ENCODE measurements around the gene PET100.

The PET100 gene, protein sequence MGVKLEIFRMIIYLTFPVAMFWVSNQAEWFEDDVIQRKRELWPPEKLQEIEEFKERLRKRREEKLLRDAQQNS

DNA sequence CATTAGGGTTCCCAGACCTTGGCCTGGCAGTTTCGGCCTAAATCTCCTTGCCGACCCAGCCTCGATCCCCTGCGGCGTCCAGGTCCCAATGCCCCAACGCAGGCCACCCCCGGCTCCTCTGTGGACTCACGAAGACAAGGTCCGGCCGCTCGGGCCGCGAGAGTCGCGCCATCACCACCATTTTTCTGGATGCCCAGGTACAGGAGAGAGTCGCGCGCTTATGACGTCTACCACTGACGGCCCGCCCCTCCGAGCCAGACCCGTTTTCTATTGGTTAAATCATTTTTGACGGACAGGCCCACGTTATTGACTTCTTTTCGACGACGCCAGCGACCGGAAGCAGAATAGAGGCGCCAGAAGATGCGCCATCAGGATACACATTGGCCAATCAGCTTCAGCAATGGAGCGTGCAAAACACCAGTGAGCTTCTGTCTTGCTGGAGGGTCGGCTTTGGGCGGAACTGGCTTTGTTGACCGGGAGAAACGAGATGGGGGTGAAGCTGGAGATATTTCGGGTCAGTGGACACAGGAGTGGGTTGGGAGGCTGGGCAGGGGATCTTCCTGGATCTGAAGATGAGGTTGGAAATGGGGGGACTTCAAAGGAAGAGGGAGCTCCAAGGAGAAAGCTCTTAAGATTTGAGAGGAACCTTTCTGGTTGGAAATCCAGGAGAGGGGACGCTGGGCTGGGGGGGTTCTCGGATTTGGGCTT, at the start of gene PET100, which contains the start of gene XAB2:
PET100 (plus strand) TSS at position 447 of the 708 bp plus-strand sequence; CDS start at position 488, 41 bp downstream.
XAB2 (minus strand) TSS at position 199 of the 708 bp plus-strand sequence; CDS start at position 181, 18 bp downstream.
- TF ChIP-seq, protein P1, sequence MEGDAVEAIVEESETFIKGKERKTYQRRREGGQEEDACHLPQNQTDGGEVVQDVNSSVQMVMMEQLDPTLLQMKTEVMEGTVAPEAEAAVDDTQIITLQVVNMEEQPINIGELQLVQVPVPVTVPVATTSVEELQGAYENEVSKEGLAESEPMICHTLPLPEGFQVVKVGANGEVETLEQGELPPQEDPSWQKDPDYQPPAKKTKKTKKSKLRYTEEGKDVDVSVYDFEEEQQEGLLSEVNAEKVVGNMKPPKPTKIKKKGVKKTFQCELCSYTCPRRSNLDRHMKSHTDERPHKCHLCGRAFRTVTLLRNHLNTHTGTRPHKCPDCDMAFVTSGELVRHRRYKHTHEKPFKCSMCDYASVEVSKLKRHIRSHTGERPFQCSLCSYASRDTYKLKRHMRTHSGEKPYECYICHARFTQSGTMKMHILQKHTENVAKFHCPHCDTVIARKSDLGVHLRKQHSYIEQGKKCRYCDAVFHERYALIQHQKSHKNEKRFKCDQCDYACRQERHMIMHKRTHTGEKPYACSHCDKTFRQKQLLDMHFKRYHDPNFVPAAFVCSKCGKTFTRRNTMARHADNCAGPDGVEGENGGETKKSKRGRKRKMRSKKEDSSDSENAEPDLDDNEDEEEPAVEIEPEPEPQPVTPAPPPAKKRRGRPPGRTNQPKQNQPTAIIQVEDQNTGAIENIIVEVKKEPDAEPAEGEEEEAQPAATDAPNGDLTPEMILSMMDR (IDR thresholded peaks at IDR 0.05; ENCODE audit: borderline replicate concordance, control extremely low read depth, extremely low read depth, insufficient read depth, missing control alignments): no peak
- in situ Hi-C loops (cut with MboI; ENCODE audit: low sequenced_read_pairs, unreplicated experiment): no loop called here
- peak; percentile 99 for DNase-seq (ENCODE audit: low spot score)

DNA sequence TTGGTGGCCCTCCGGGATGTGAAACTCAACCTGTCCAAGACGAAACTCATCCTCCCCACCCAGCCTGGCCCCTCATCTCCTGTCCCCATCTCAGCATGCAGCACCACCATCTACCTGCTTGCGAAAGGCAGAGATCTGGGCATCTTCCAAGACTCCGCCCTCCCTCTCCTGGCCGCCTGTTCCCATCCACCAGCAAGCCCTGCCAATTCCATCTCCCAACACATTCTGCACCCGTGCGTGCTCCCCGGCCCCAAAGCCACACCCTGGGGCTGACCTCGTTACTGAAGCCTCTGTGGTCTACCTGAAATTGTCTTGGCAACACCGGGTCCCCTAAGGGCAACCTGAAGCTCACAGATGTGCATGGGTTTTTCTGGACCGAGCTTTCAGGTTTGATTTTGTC, 47.1 kb upstream of the PET100 start:
- no peak for DNase-seq (ENCODE audit: low spot score)
- in situ Hi-C loops (cut with MboI; ENCODE audit: low sequenced_read_pairs, unreplicated experiment): no loop called here
- TF ChIP-seq, protein P1 (IDR thresholded peaks at IDR 0.05; ENCODE audit: borderline replicate concordance, control extremely low read depth, extremely low read depth, insufficient read depth, missing control alignments): no peak

DNA sequence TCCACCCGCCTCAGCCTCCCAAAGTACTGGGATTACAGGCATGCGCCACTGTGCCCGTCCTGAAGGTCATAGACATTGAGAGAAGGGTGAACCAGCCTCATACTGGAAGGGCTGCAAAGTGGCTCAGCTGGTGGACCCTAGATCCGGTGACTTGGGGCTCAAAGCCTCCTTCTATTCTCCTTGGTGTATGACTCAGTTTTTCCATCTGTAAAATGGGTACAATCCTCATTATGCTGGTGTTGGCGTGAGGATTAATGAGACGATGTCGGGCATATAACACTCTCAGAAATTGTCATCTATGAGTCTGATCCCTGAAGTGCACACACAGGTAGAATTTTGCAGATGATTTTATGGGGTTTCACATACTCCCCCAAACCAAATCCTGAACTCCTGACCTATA, 39.8 kb upstream of the PET100 start:
- TF ChIP-seq, protein P1 (IDR thresholded peaks at IDR 0.05; ENCODE audit: borderline replicate concordance, control extremely low read depth, extremely low read depth, insufficient read depth, missing control alignments): no peak
- in situ Hi-C loops (cut with MboI; ENCODE audit: low sequenced_read_pairs, unreplicated experiment): no loop called here
- DNase-seq (ENCODE audit: low spot score): no peak

DNA sequence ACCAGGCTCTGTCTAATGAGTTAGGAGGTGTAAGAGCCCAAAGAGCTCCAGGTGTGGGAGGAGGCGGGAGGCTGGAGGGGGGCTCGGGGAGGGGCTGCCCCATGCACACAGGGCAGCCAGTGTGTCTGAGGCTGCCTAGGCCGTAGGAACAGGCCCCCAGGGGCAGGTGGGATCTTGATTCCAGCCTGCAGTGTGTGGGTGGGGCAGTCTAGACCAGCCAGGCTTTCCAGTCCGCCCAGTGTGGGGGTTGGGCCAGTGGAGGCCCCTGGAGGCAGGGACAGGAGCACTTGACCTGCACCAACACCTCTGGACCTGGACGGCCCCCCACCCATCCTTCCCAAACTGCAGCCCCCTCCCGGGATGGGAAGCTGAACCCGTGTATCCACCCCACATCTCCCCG, 39.3 kb upstream of the PET100 start:
- TF ChIP-seq, protein P1 (IDR thresholded peaks at IDR 0.05; ENCODE audit: borderline replicate concordance, control extremely low read depth, extremely low read depth, insufficient read depth, missing control alignments): no peak
- no peak for DNase-seq (ENCODE audit: low spot score)
- in situ Hi-C loops (cut with MboI; ENCODE audit: low sequenced_read_pairs, unreplicated experiment): no loop called here

DNA sequence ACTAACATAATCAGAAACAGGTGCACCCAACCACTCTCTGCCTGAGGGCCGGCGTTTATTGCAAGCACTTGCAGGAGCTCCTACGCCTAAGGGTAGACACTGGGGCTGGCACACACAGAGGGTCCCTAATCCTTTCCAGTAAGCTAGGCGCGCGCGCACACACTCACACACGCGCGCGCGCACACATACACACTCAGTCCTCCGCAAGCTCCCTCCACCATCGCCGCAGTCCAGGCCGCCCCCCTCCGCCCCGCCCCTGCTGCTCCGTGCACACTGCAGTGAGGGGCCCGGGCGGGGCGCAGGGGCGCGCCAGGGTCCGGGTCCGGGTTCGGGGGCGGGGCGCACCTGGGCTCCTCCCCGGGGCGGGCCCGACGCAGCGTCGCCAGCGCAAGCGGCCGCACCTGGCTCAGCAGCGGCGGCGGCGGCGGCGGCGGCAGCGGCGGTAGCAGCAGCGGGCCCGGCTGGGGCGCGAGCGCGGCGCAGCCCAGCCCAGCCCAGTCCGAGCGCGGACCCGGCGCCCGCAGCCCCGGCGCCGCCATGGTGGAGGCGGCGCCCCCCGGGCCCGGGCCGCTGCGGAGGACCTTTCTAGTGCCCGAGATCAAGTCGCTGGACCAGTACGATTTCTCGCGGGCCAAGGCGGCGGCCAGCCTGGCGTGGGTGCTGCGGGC, 34.0 kb upstream of the PET100 start, which contains the start of gene CAMSAP3:
CAMSAP3 (plus strand) TSS at position 398 of the 668 bp plus-strand sequence; CDS start at position 538, 140 bp downstream.
- peak; percentile 85 for DNase-seq (ENCODE audit: low spot score)
- in situ Hi-C loops (cut with MboI; ENCODE audit: low sequenced_read_pairs, unreplicated experiment): no loop called here
- TF ChIP-seq, protein P1 (IDR thresholded peaks at IDR 0.05; ENCODE audit: borderline replicate concordance, control extremely low read depth, extremely low read depth, insufficient read depth, missing control alignments): no peak

DNA sequence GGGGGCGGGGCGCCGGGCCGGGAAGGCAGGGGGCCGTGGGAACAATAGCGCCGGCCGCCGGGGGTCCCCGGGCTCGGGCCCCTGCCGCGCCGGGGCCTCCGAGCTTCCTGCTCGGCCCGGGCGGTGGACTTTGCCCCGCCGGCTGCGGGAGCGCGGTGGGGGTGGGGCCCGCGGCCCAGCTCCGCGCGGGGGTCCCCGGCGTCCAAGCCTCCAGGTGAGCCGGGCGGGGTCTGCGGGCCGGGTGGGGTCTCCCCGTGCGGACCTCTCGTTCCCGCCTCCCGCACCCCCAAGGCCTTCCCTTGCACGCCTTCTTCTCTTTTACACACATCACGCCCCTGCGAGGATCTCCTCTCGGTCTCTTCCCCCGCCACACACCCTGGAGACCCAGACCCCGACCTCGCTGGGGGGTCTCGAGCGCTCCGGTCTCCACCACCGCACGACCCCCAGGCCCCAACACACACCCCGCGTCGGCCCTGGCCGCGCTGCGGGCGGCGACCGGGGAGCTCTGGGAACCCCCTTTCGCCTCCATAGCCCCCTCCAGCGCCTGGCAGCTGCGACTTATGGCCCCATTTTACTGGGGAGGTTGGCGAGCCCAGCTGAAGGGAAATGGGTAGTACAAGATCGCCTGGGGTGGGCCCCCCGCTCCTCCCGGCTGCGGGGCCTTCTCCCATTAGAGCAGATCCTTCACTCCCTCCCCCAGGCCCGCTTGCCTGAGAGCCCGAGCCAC, 33.2 kb upstream of the PET100 start:
- DNase-seq (ENCODE audit: low spot score): peak; percentile 64
- in situ Hi-C loops (cut with MboI; ENCODE audit: low sequenced_read_pairs, unreplicated experiment): no loop called here
- TF ChIP-seq, protein P1 (IDR thresholded peaks at IDR 0.05; ENCODE audit: borderline replicate concordance, control extremely low read depth, extremely low read depth, insufficient read depth, missing control alignments): no peak
